SK-N-SH (cell line): ENCODE results near the gene FAM110A.
"Not testable (repeated sequence)": the region's sequence is repeated elsewhere in the genome, so short reads cannot be mapped to it uniquely, and the experiment has no call there.

Source experiments
- CTCF ChIP-seq: fragments of 200-600 bp; sonication (generic); IDR thresholded peaks from 2 replicates; pipeline ENCODE4 v1.6.1; 2017; ENCODE audit warnings: antibody characterized with exemption, mild to moderate bottlenecking, moderate library complexity
- EP300 ChIP-seq, 2 experiments: IDR thresholded peaks; 2 replicates each; pipeline versions ENCODE4 v1.4.0 to v1.6.1; 2012; ENCODE audit warnings: borderline replicate concordance in 1 of 2, low read depth in 1 of 2, low read length in 1 of 2
- EZH2phosphoT487 ChIP-seq: fragments of 200-600 bp; sonication (generic); IDR thresholded peaks from 2 replicates; pipeline ENCODE4 v1.6.1; 2017; ENCODE audit warnings: low read depth, mixed run types, mild to moderate bottlenecking, antibody characterized with exemption, moderate library complexity, borderline replicate concordance
- IRF3 ChIP-seq: fragments of 150-350 bp; IDR thresholded peaks from 2 replicates; pipeline ENCODE4 v1.6.1; 2016; ENCODE audit warnings: mild to moderate bottlenecking, low read depth, low read length
- MAX ChIP-seq: IDR thresholded peaks from 2 replicates; pipeline ENCODE4 v1.4.0; 2012; ENCODE audit warnings: low read depth
- MXI1 ChIP-seq: IDR thresholded peaks from 2 replicates; pipeline ENCODE4 v1.6.1; 2012; ENCODE audit warnings: mild to moderate bottlenecking, low read depth, low read length, improper control_type of control experiment
- PBX3 ChIP-seq: IDR thresholded peaks from 2 replicates; pipeline ENCODE4; 2012
- POLR2AphosphoS5 ChIP-seq: IDR thresholded peaks from 2 replicates; pipeline ENCODE4 v1.6.1; 2012; ENCODE audit warnings: low read depth, low read length
- RCOR1 ChIP-seq: fragments of 150-350 bp; IDR thresholded peaks from 2 replicates; pipeline ENCODE4 v1.6.1; 2017; ENCODE audit warnings: antibody characterized with exemption, low read length
- SIN3A ChIP-seq: IDR thresholded peaks from 2 replicates; pipeline ENCODE4 v1.6.1; 2012; ENCODE audit warnings: low read depth, mild to moderate bottlenecking, low read length, moderate library complexity, borderline replicate concordance
- SMC3 ChIP-seq: IDR thresholded peaks from 2 replicates; pipeline ENCODE4 v1.6.1; 2012; ENCODE audit warnings: low read depth, low read length, improper control_type of control experiment

GRCh38 chr20:798746-799145, 34.8 kb upstream of the FAM110A start:
- not testable (repeated sequence) for TF ChIP-seq CTCF; SIN3A; SMC3; EZH2phosphoT487; EP300 (IDR thresholded peaks at IDR 0.05; ENCODE audit: borderline replicate concordance in 1 of 2, low read depth in 1 of 2, low read length in 1 of 2); POLR2AphosphoS5; RCOR1; PBX3; MXI1; MAX; IRF3
